Memory B cell (primary cell): Measurements from ENCODE around the gene PDE4D.

Source experiments
- ATAC-seq: fragments of 150-1000 bp; cut with Tn5 transposase; 2 replicates; pipeline ENCODE4 v1.10.0; 2021; ENCODE audit warnings: low read depth, mild to moderate bottlenecking, moderate library complexity
- DNase-seq, 2 donors: peaks; one replicate each; pipeline ENCODE4 v3.0.0; 2022; ENCODE audit warnings: low spot score in 2 of 2
- H3K27ac Mint-ChIP-seq: one replicate; pipeline ENCODE4 v1.8.0; 2022; ENCODE audit warnings: mild to moderate bottlenecking, moderate library complexity, mixed read lengths
- H3K27me3 Mint-ChIP-seq: one replicate; pipeline ENCODE4 v1.8.0; 2022; ENCODE audit warnings: mixed read lengths
- H3K36me3 Mint-ChIP-seq: one replicate; pipeline ENCODE4 v1.8.0; 2022; ENCODE audit warnings: mild to moderate bottlenecking, mixed read lengths
- H3K4me1 Mint-ChIP-seq: one replicate; pipeline ENCODE4 v1.8.0; 2022; ENCODE audit warnings: mixed read lengths
- H3K4me3 Mint-ChIP-seq: one replicate; pipeline ENCODE4 v1.8.0; 2022; ENCODE audit warnings: mild to moderate bottlenecking, moderate library complexity, mixed read lengths
- H3K9me3 Mint-ChIP-seq: one replicate; pipeline ENCODE4 v1.8.0; 2022; ENCODE audit warnings: mixed read lengths

Gene PDE4D

GRCh38 chr5:59099995-59100345 is 793.6 kb downstream of the PDE4D start:
- no peaks in the 10 kb centered on the region for H3K4me1 Mint-ChIP-seq
- no peak overlapping the region for H3K4me3 Mint-ChIP-seq
- H3K27ac Mint-ChIP-seq: no peak overlapping the region
- H3K9me3 Mint-ChIP-seq: no peaks in the 10 kb centered on the region
- DNase-seq (no peak), ATAC-seq (no peak)
- H3K27me3 Mint-ChIP-seq: no peaks in the 10 kb centered on the region
- H3K36me3 Mint-ChIP-seq: no peaks in the 10 kb centered on the region

- no peaks in the 10 kb centered on the region for H3K36me3 Mint-ChIP-seq
- no peaks in the 10 kb centered on the region for H3K4me1 Mint-ChIP-seq
- no peaks in the 10 kb centered on the region for H3K27me3 Mint-ChIP-seq
- H3K4me3 Mint-ChIP-seq: no peak overlapping the region
- ATAC-seq: no peak
- no peak overlapping the region for H3K27ac Mint-ChIP-seq
- no peak for DNase-seq
- H3K9me3 Mint-ChIP-seq: no peaks in the 10 kb centered on the region
Measured at GRCh38 chr5:59099270-59099994, 794.1 kb downstream of the PDE4D start.

GRCh38 chr5:59098743-59099142 is 794.8 kb downstream of the PDE4D start:
- Mint-ChIP-seq H3K4me3 (no peak overlapping the region), H3K36me3 (no peaks in the 10 kb centered on the region), H3K9me3 (no peaks in the 10 kb centered on the region), H3K27ac (no peak overlapping the region), H3K4me1 (no peaks in the 10 kb centered on the region), H3K27me3 (no peaks in the 10 kb centered on the region)
- DNase-seq: no peak
- no peak for ATAC-seq

- ATAC-seq (no peak), DNase-seq (no peak)
- H3K4me3 Mint-ChIP-seq: no peak overlapping the region
- H3K27me3 Mint-ChIP-seq: no peaks in the 10 kb centered on the region
- no peaks in the 10 kb centered on the region for H3K36me3 Mint-ChIP-seq
- H3K9me3 Mint-ChIP-seq: no peaks in the 10 kb centered on the region
- H3K4me1 Mint-ChIP-seq: no peaks in the 10 kb centered on the region
- H3K27ac Mint-ChIP-seq: no peak overlapping the region
Measured at GRCh38 chr5:59097712-59098111, 795.8 kb downstream of the PDE4D start.

- Mint-ChIP-seq H3K27ac (no peak overlapping the region), H3K4me1 (no peaks in the 10 kb centered on the region), H3K27me3 (no peaks in the 10 kb centered on the region), H3K4me3 (no peak overlapping the region), H3K36me3 (no peaks in the 10 kb centered on the region), H3K9me3 (no peaks in the 10 kb centered on the region)
- ATAC-seq (no peak), DNase-seq (no peak)
Measured at GRCh38 chr5:59097116-59097515, 796.4 kb downstream of the PDE4D start.

- Mint-ChIP-seq H3K4me1 (no peaks in the 10 kb centered on the region), H3K4me3 (no peak overlapping the region)
Measured at GRCh38 chr5:59095480-59095879, 798.0 kb downstream of the PDE4D start.

GRCh38 chr5:59094864-59095263 is 798.7 kb downstream of the PDE4D start:
- H3K4me1 Mint-ChIP-seq: no peaks in the 10 kb centered on the region
- H3K27me3 Mint-ChIP-seq: no peaks in the 10 kb centered on the region
- H3K27ac Mint-ChIP-seq: no peak overlapping the region
- DNase-seq (no peak), ATAC-seq (no peak)
- H3K36me3 Mint-ChIP-seq: no peaks in the 10 kb centered on the region
- H3K9me3 Mint-ChIP-seq: no peaks in the 10 kb centered on the region
- H3K4me3 Mint-ChIP-seq: no peak overlapping the region

More at GRCh38 chr5:59095480-59095879, 798.0 kb downstream of the PDE4D start:
- Mint-ChIP-seq H3K27me3 (no peaks in the 10 kb centered on the region), H3K27ac (no peak overlapping the region), H3K9me3 (no peaks in the 10 kb centered on the region), H3K36me3 (no peaks in the 10 kb centered on the region)
- ATAC-seq (no peak), DNase-seq (no peak)

GRCh38 chr5:59093329-59093728 is 800.2 kb downstream of the PDE4D start:
- no peaks in the 10 kb centered on the region for H3K9me3 Mint-ChIP-seq
- no peak overlapping the region for H3K27ac Mint-ChIP-seq
- DNase-seq (no peak), ATAC-seq (no peak)
- no peaks in the 10 kb centered on the region for H3K4me1 Mint-ChIP-seq
- H3K4me3 Mint-ChIP-seq: no peak overlapping the region
- no peaks in the 10 kb centered on the region for H3K27me3 Mint-ChIP-seq
- H3K36me3 Mint-ChIP-seq: no peaks in the 10 kb centered on the region

- DNase-seq (no peak), ATAC-seq (no peak)
- H3K27me3 Mint-ChIP-seq: no peaks in the 10 kb centered on the region
- no peaks in the 10 kb centered on the region for H3K9me3 Mint-ChIP-seq
- H3K4me3 Mint-ChIP-seq: no peak overlapping the region
- H3K36me3 Mint-ChIP-seq: no peaks in the 10 kb centered on the region
- H3K27ac Mint-ChIP-seq: no peak overlapping the region
- H3K4me1 Mint-ChIP-seq: no peaks in the 10 kb centered on the region
Measured at GRCh38 chr5:59092758-59093157, 800.8 kb downstream of the PDE4D start.

GRCh38 chr5:59091965-59092364 is 801.6 kb downstream of the PDE4D start:
- Mint-ChIP-seq H3K27me3 (no peaks in the 10 kb centered on the region), H3K4me1 (no peaks in the 10 kb centered on the region), H3K9me3 (no peaks in the 10 kb centered on the region), H3K36me3 (no peaks in the 10 kb centered on the region), H3K4me3 (no peak overlapping the region), H3K27ac (no peak overlapping the region)
- DNase-seq: no peak
- no peak for ATAC-seq

- Mint-ChIP-seq H3K9me3 (no peaks in the 10 kb centered on the region), H3K27me3 (no peaks in the 10 kb centered on the region), H3K36me3 (no peaks in the 10 kb centered on the region), H3K4me3 (no peak overlapping the region), H3K27ac (no peak overlapping the region), H3K4me1 (no peaks in the 10 kb centered on the region)
- no peak for ATAC-seq
- DNase-seq: no peak
Measured at GRCh38 chr5:59090323-59090722, 803.2 kb downstream of the PDE4D start.

GRCh38 chr5:59089767-59090166 is 803.8 kb downstream of the PDE4D start:
- Mint-ChIP-seq H3K36me3 (no peaks in the 10 kb centered on the region), H3K4me3 (no peak overlapping the region), H3K27me3 (no peaks in the 10 kb centered on the region), H3K4me1 (no peaks in the 10 kb centered on the region), H3K27ac (no peak overlapping the region), H3K9me3 (no peaks in the 10 kb centered on the region)
- DNase-seq (no peak), ATAC-seq (no peak)

GRCh38 chr5:59088546-59088945 is 805.0 kb downstream of the PDE4D start:
- no peak overlapping the region for H3K4me3 Mint-ChIP-seq
- H3K4me1 Mint-ChIP-seq: no peaks in the 10 kb centered on the region
- H3K27ac Mint-ChIP-seq: no peak overlapping the region
- no peak for DNase-seq
- ATAC-seq: no peak
- no peaks in the 10 kb centered on the region for H3K9me3 Mint-ChIP-seq
- no peaks in the 10 kb centered on the region for H3K27me3 Mint-ChIP-seq
- H3K36me3 Mint-ChIP-seq: no peaks in the 10 kb centered on the region

- H3K4me1 Mint-ChIP-seq: no peaks in the 10 kb centered on the region
- H3K36me3 Mint-ChIP-seq: no peaks in the 10 kb centered on the region
- no peaks in the 10 kb centered on the region for H3K27me3 Mint-ChIP-seq
- H3K9me3 Mint-ChIP-seq: no peaks in the 10 kb centered on the region
- ATAC-seq: no peak
- no peak overlapping the region for H3K27ac Mint-ChIP-seq
- no peak for DNase-seq
- H3K4me3 Mint-ChIP-seq: no peak overlapping the region
Measured at GRCh38 chr5:59086024-59086423, 807.5 kb downstream of the PDE4D start.

GRCh38 chr5:59081693-59082092 is 811.8 kb downstream of the PDE4D start:
- H3K27ac Mint-ChIP-seq: no peak overlapping the region
- DNase-seq: no peak

More at GRCh38 chr5:59081693-59082092, 811.8 kb downstream of the PDE4D start:
- H3K27me3 Mint-ChIP-seq: peaks cover 1% of the 10 kb centered on the region
- H3K9me3 Mint-ChIP-seq: no peaks in the 10 kb centered on the region
- H3K4me1 Mint-ChIP-seq: no peaks in the 10 kb centered on the region
- H3K4me3 Mint-ChIP-seq: no peak overlapping the region
- H3K36me3 Mint-ChIP-seq: no peaks in the 10 kb centered on the region
- no peak for ATAC-seq
